AG10803 (cell line): ENCODE measurements around the gene SDSL.

ENCODE experiments used
- DNase-seq: peaks from one replicate; pipeline ENCODE4 v3.0.0; 2010; ENCODE audit warnings: low read depth
- H3K4me3 ChIP-seq: 2 replicates; pipeline ENCODE4 v1.5.1; 2011; ENCODE audit warnings: mild to moderate bottlenecking, low read length, control low read depth
- TF ChIP-seq, protein P1 (sequence below): conservative IDR thresholded peaks from 2 replicates; pipeline ENCODE4 v1.5.1; 2011; ENCODE audit warnings: mild to moderate bottlenecking, low read length, control low read depth, inconsistent platforms

Gene SDSL

DNA sequence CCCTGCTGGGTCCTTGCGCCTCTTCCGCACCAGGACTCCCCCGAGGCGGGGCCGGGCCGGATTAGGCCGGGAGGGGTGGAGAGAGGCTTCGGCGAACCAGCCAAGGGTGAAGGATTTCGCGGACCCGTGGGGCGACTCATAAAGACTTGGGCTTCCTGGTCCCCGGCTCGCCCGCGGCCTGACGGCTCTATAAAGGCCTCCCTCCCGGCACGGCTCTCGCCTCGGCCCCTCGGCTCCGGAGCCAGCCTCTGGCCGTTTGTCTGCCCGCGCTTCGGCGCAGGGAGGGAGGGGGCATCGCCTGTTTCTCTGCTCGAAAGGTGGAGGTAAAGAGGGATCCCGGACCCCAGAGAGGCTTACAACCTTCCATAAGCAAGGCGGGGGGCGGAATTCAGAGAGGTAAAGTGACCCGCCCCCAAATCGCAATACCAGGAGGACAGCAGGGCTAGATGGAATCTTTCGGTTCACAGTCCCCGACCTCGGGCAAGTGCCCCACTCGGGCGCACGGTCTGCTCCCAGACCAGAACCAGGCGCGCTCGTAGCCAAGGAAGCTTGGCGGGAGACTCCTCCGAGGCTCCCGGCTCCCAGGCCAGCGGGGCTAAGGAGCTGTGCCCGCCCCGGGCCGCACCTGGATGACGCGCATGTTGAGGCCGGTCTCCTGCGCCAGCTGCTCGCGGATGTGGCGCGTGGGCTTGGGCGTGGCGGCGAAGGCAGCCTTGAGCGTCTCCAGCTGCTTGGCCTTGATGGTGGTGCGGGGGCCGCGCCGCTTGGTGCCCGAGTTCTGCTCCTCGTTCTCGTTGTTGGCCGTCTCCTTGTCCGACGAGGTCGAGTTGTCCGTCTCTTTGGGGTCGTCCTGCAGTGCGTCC, 45.6 kb downstream of the SDSL start:
- peak overlapping the region; percentile 53 for H3K4me3 ChIP-seq
- TF ChIP-seq, protein P1, sequence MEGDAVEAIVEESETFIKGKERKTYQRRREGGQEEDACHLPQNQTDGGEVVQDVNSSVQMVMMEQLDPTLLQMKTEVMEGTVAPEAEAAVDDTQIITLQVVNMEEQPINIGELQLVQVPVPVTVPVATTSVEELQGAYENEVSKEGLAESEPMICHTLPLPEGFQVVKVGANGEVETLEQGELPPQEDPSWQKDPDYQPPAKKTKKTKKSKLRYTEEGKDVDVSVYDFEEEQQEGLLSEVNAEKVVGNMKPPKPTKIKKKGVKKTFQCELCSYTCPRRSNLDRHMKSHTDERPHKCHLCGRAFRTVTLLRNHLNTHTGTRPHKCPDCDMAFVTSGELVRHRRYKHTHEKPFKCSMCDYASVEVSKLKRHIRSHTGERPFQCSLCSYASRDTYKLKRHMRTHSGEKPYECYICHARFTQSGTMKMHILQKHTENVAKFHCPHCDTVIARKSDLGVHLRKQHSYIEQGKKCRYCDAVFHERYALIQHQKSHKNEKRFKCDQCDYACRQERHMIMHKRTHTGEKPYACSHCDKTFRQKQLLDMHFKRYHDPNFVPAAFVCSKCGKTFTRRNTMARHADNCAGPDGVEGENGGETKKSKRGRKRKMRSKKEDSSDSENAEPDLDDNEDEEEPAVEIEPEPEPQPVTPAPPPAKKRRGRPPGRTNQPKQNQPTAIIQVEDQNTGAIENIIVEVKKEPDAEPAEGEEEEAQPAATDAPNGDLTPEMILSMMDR, result no peak
- no peak for DNase-seq

DNA sequence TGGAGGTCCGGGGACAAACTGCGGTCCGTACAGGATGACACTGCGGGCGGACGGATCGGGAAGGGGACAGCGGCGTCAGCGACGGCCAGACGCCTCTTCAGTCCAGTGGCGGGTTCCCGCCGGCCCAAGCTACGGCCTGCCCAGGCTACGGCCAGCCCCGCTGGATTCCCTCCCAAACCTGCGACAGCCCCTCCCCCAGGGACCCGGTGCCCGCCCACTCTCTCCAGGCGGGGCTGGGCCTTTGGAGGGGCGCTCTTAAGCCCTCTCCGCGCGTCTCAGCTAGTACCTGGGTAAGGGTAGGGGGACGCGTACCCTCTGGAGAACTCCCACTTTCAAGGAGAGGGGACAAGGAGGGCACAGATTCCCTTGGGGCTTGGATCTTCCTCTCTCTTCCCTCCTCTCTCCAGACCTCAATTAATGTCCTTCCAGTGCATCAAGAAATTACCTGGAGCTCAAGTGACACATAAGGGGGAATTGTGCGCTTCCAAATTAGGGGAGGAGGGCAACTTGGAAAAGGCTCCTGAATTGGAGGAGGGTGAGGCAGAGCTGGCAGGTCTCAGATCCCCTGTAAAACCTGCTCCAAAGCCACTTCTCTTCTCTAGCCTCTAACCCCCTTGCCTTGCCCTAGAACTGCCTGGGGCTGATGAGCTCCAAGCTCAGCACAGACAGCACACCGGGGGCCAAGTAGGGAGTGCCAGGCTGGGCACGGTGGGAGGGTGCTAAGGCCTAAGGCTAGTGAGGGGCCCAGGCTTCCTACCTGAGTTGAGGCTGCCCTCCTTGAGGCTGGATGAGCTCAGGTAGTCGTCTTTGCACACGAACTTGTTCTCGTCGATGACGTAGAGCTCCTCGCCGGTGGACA, 46.4 kb downstream of the SDSL start:
- no peak overlapping the region for H3K4me3 ChIP-seq
- TF ChIP-seq, protein P1, result no peak
- no peak for DNase-seq

DNA sequence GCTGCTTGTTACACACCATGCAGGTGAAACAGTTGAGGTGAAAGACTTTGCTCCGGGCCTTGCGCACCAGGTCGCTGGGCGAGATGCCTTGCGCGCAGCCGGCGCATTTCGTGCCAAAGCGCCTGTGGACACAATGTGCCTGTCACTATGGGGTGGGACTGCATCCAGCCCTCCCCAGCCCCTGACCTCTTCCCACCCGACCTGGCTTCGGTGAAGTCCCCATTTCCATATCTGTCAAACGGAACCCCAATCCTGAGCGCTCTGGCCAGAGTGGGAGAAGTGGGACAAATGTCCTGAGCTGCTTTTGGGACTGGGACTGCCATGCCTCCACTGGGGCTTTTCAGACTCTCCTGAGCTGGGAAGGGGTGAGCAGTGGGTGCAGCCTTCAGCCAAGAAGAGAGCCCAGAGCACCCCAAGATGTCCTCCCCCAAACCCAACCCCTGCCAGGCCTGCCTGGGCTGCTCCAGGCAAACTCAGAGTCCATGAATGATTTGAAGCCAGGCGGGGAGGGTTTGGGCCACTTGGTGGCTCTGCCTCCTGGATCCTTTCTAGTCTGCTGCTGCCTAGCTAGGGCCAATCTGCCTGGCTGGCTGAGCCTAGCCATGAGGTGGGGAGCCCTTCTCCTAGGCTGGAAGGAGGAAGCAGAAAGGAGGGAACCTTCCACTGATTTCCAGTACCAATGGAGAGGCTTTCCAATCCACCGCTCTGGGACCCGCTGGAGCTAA, 47.2 kb downstream of the SDSL start:
- DNase-seq, result no peak
- TF ChIP-seq, protein P1, result no peak
- H3K4me3 ChIP-seq, result no peak overlapping the region

DNA sequence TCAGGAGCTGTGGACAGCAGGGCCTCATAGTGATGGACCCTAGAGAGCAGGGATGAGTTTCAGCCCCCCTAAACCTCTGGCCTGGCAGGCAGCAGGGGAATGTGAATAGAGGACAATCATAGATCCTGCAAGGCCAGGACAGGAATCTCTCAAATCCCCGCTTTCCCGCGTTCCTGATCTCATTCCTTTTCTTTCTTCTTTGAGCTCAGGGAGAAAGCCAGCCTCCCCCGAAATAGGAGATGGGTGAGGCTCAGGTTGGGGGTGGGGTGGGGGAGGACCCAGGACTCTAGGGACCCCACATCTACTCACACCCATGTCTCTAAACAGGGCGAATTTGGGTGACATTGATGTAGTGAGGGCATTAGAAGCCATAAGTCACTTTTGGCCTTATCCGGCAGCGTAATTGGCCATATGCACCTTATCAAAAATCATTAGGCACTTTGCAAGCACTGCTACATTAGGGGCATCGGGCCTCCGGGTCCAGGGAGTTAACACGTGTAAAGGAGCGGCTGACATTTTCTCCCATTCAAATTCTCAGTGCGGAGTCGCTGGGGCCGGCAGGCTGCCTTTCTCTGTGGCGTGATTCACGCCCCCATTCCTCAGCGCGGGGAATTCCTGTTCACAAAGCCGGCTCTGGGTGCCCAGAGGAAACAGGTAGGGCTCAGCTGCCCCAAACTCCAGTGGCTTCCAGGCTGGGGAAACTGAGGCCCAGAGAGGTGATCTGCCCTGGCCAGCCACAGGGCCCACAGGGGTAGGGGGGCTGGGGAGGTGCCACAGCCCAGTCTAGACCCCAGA, 48.0 kb downstream of the SDSL start:
- TF ChIP-seq, protein P1, result no peak

DNA sequence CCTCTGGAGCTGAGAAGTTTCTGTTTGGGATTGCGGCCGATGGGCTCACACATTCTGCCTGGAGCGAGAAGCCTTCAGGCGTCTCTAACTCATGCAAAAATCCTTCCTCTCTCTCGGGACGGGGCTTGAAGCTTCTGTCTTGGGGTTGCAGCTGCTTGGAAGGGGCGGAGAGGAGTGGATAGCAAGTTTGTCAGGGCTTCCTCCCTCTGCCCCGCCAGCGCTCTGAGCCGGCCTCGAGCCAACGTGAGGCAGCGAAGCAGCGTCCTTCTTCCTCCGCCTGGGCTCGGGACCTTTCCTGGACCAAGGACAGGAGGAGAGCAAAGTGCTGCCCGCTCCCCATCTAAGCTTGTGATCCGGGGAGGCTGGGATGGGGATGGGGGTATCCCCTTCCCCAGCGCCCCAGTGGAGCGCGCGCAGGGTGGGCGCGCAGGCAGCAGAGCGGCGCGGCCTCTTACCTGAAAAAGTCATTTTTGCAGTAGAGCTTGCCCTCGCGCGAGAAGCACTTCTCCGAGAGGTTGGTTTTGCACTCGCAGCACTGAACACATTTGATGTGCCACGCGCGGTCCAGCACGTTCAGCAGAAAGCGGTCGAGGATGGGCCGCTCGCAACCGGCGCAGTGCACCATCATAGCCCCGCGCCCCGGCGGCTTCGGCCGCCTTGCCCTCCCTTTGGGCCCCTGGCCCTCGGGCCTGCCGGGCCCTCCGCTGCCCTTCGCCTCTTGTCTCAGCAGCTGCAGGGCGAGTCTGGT, 48.9 kb downstream of the SDSL start:
- H3K4me3 ChIP-seq, result no peak overlapping the region
- TF ChIP-seq, protein P1, result no peak
- DNase-seq, result no peak

More for the DNA sequence above, 48.0 kb downstream of the SDSL start:
- no peak for DNase-seq
- no peak overlapping the region for H3K4me3 ChIP-seq
